GM21825 (cell line): ENCODE data around the gene ACTN1.

Experiments used
- ATAC-seq: cut with Tn5 transposase; IDR thresholded peaks from one replicate; pipeline ENCODE4 v1.9.1; 2021; ENCODE audit warnings: mild to moderate bottlenecking, moderate library complexity; ENCODE audit not compliant: unreplicated experiment

ACTN1 gene

DNA sequence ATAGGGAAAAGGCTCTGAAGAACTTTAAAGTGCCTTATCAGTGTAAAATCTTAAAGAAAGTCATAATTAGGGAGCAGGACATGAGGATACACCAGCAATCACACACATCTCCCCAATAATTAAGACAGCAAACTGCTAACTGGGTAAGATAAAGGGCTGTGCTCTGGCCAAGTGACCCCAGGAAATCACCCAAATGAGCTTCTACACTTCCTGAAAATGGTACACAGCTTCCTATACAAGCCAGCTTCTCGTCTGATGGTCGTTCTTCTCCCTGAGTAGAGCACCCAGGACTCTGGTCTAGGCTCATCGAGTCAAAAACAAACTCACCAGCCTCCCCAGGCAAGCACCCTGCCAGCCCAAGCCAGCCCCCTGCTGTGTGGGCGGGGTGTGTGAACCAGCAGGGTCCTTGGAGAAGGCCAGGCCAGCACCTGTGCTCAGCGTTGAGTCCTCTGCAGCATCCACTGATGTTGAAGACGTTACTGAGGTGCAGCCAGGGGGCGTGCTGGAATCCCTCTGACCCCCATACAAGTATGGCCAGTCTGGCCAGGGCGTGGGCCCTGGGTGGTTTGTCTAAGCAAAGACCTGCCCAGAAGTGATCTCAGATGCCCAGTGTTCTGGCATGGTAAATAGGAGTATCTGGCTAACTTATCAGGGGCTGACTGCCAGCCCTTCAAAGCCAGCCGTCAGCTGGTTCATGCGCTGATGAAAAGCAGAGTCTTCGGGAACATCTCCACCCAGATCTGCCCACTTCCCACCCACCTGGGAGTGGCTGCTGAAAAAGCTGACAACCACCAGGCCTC is 41.4 kb downstream of the ACTN1 start:
- ATAC-seq, result no peak

DNA sequence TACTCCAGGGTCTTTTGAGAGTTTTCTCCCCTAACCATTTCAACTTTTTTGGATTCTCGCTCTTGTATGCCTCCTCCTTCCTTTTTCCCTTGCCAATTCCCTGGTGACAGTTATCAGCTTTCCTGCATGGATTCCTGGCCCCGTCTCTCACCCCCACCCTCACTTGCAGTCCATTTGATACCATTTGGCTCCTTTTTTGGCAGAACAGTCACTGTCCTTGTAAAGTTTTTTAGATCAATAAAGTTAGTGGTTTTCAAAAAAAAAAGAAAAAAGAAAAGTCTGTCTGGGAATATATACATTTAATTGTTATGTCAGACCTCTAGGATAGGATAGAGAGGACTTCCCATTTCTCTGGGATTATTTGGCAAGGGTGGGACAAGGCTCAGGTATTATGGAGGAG is 42.1 kb downstream of the ACTN1 start:
- no peak for ATAC-seq

DNA sequence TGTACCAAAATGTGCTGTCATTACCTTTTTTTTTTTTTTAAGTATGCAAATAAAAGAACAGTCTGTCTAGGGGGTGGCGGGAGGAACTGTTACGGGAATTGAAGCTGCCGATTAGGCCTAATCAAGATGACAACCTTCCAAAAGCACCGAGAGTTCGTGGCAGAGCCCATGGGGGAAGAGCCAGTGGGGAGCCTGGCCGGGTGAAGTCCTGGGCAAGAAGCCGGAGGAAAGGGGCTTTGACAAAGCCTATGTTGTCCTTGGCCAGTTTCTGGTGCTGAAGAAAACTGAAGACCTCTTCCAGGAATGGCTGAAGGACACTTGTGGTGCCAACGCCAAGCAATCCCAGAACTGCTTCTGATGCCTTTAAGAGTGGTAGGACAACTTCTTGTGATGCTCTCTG is 42.6 kb downstream of the ACTN1 start:
- no peak for ATAC-seq

DNA sequence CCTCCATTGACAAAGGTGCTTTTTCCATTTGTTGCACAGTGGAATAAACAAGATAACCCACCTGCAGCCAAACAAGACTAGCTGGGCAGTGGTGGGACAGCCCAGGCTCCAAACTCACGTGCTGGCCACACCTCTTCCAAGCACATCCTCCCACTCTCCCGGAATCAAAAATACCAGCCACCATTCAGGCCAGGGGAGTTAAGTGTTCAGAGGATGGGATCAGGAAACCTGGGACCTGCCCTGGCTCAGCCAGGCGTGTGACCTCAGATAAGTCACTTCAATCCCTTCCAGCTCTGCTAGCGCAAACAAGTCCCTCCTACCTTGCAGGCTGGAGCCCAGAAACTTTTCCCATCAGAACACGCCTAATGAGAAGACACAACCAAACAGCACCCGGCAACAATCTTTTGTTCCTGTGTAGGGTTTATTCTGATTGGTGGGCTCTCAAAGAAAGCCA is 43.3 kb downstream of the ACTN1 start:
- ATAC-seq, result no peak

DNA sequence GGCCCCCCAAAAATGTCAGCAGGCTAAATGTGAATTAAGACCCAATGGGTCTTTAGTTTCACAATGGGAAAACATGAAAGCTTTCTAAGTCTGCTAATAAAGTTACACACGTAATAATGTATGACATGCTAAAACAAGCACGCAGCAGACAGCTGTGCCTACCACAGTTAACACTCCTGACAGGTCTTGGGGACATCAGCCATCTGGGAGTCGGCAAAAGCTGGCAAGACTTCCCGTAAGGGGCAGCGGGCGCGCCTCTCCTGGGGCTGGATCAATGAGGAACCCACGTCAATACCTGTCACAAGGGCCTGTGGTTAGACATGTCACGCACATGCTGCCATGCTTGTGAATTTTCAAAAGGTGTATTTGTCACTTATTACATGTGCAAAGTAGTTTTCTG is 45.0 kb downstream of the ACTN1 start:
- ATAC-seq, result no peak

DNA sequence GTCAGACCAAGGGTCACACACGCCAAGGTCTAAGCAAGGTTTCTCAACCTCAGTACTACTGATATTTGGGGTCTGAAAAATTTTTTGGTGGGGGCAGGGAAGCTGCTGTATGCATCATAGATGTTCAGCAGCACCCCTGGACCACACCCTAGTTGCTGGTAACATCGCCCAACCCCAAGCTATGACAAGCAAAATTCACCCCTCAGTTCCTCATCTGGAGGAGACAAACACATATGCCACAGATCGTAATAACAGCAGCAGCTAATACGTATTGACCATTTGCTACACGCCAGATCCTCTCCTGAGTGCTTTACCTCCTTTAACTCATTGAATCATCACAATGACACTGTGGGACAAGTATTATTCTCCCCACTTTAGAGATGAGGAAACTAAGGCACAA is 46.4 kb downstream of the ACTN1 start:
- ATAC-seq, result no peak

DNA sequence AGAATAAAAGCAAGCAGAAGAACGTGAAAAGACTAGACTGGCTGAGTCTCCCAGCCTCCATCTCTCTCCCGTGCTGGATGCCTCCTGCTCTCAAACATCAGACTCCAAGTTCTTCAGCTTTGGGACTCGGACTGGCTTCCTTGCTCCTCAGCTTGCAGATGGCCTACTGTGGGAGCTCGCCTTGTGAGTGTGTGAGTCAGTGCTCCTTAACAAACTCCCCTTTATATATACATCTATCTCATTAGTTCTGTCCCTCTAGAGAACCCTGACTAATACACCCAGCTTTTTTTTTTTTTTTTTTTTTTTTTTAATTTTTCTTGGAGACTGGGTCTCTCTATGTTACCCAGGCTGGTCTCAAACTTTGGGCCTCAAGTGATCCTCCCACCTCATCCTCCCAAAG is 46.9 kb downstream of the ACTN1 start:
- ATAC-seq, result no peak

DNA sequence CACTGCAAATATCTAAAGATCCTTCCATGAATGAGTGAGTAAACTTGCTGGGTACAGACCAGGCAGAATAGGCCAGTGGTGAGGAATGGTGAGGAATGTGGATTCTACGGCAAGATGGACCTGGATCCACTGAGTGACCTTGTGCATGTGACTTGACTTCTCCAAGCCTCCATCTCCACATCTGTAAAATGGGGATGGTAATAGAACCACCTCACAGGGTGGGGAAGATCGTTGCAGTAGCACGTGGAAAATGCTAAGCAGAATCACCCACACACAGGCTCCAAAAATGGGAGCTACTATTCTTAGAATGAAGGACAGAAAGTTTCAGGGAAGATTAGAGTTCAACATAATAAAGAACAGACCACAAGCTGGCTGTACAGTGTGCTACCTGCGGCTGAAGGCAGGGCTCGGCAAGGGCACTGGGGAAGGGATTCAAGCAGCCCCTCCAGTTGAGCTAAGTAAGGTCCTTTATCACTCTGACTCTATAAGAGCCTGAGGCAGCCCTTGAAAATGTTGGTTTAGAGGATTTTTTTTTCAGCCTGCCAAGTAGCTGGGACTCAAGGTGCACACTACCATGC is 47.5 kb downstream of the ACTN1 start:
- no peak for ATAC-seq

DNA sequence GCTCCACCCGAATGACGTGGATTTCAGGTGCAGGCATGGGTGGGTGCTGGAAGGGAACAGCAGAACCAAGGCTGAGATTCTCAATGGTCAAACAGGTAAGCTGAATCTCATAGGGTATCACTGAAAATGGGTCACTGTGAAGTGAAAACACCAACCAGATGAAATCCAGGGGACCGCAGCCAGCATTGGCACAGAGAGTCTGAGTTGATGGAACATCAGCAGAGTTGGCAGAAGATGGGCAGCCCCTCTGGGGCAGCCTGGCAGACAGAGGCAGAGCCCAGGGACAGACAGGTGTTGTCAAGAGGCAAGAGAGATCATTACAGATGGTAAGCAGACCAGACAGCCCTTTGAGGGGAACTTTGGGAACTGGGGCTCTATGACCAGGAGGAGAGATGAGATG is 48.0 kb downstream of the ACTN1 start:
- no peak for ATAC-seq

DNA sequence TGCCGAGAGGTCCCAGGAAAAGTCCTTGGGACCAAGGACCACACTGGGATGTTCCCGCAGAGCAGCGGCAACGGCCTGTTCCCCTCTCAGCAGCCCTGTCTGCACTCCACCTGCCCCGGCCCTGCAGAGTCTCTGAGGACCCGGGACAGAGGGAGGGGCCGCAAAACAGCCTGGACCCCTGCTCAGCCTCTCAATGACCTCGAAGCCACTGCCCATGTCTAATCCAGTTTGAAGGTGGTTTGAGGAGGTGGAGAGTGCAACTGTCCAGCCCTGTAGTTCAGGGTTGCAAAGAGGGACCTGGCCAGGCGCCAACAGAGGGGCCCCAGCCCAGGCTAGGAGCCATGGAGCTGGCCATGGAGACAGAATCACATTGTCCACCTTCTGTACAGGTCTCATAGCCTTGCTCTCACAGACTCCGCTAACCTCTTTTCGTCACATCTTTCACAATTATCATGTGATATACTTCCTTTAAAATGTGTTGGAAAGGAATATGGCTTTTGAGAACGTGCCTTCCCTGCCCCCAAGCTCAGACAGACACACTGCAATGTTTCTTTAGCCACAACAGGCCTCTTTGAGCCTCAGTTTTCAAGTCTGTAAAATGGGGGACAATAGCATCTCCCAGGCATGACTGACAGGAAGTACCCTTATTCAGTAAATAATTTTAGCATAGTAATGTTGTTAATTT is 49.3 kb downstream of the ACTN1 start:
- no peak for ATAC-seq

DNA sequence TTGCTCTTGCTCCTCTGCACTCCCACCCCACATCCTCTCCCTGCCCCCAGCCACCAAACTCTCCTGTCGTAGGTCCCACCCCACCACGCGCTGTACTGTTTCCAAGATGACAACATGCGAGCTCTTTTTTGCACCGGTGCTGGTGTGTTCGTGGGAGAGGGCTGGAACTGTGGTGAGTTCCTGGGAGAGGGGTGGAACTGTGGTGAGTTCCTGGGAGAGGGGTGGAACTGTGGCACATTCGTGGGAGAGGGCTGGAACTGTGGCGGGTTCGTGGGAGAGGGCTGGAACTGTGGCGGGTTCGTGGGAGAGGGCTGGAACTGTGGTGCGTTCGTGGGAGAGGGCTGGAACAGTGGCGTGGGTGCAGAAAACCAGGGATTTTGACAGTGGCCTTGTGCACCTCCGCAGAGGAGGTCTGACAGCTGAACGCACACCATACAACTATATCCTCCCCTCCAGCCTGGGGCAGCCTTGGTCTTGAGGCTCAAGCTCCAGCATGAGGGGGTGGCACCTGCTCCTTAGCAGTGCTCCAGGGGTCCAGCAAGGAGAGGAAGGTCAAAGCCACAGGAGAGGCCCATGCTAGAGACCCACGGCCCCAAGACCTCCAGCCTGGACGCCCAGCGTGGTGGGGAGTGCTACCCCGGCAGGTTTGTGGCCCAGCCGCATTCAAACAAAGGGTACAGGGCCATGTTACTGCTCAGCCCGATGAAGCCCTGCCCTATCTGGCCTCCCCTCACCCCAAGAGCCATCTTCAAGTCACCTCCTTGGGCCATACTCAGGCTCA is 50.1 kb downstream of the ACTN1 start:
- ATAC-seq, result no peak

DNA sequence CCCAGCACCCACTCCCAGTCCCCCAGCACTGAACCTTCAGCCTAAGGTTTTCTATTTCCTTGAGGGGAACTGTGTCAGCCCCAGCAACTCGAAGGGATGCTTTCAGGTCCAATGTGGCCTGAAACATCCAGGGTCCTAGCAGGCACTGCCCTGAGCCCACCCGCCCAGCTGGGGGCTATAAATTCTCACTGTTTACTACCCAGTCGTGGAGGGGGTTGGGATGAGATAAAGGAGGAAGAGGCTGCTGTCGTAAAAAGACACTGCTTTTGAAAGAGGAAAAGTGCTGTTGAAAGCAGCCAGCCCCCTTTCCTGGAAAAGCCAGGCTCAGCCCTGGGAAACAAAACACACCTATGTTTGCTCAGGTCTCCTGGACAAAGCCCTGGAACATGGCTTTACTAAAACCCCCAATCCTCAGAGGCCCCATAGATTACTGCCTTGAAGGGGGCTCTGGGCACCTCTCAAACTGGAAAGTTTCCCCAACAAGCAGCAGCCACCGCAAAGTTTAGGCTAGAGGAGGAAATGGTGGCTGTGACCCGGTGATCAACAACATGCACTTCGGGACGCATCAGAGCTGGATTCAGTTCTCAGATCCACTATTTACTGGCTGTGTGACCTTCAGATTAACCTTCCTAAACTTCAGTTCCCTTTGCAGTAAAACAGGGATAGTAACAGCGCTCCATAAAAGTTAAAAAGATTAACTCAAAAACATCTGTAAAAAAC is 51.0 kb downstream of the ACTN1 start:
- ATAC-seq, result no peak

DNA sequence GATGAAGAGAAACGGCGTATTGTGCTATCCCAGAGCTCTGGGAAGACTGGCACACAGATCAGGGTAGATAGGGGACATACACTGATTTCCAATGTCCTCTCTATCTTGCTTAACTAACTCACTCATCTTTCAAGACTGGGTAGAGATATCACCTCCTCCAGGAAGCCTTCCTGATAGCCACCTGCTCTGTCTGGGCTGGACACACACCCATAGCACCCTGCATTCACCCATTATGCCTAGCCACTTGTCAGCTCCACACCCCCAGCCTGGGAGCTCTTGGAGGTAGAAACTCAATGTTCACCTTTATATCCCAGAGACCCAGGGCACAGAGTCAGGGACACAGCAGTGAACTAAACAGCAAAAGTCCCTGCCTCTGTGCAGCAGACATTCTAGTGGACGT is 52.0 kb downstream of the ACTN1 start:
- no peak for ATAC-seq

DNA sequence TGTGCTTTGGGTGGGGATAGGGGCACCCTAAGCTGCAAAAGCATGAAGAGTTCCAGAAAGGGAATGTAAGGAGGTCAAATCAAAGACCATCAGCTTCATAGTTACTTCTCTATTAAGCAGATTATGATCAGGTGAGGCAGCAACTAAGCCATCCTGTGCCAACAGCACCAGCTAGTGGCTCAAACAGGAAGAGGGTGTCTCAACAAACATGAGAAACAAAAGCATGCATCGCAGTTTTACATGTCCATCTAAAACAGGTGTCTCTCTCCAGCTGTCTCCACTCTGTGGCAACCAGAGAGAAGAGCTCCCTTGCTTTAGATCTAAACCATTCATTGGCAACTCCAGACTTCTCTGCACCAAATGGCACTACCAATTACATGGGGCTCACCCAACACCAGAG is 52.9 kb downstream of the ACTN1 start:
- ATAC-seq, result no peak

DNA sequence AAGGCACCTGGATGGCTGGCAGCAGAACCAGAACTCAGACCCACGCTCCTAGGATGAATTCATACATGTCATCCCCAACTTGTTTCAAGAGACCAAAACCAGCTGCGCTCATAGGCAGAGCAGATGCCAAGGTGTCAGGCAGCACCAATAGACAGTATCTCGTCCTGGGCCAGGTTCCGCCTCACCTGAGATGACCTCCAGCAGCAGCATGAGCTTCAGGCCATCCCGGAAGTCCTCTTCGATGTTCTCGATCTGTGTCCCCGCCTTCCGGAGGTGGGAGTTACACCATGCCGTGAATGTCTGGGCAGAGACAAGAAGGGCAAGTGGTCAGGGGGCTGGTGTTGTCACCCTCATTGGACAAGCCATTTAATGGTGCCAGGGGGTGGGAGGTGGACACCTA is 53.7 kb downstream of the ACTN1 start:
- no peak for ATAC-seq

DNA sequence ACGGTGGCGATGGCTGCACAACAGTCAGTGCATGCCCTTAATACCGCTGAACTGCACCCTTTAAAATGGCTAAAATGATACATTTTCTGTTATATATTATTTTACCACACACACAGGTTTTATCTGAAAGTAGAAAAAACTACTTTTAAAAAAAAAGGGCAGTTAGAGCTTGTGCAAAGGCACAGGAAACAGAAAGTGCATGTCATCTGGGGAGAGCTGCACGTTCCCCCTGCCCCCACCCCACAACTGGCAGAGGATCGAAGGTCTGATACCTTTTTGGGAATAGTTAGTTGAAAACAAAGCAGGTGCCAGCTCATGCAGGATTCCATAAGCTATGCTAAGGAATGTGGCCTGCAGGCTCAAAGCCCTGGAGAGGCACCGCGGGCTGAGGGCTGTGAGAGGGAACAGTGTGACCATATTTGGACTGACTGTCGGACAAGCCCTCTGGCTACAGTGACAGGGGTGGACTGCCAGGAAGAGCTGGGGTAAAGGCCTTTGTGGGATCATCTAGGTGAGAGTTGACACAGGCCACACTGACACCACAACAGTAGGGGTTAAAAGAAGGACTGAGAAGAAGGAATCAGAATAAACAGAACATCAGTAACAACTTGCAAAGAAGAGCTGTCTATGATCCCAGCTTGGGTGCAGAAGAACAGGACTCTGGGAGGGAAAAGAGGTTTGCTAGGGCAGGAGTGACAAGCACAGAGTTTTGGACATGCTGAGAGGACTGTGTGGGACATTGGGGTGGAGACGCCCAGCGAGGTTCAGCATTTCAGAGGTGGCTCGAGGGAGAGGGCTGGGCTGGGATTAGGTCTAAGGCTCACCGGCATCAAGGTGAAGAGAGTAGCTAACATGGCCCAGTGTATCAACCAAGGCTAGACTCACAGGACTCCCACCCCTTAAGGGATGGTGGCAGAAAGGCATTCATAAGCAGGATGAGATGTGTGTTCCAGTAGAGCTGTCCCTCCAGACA is 54.6 kb downstream of the ACTN1 start:
- ATAC-seq, result no peak

DNA sequence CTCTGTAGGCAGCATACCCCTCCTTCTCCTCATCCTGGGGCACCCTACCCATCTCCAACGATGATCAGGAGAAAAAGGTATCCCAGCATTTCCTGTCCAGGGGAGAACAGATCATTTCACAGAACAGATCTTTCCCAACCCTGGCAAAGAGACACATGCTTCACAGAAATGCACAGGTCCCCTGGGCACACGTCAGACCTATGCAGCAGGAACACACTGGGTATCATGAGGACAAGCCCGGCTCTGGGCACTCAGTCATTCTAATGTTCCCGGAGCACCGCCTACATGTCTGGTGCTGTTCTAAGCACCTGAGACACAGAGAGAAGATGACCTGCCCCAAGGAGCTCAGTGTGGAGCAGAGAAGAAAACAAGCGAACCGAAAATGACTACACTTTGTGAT is 56.2 kb downstream of the ACTN1 start:
- ATAC-seq, result no peak

DNA sequence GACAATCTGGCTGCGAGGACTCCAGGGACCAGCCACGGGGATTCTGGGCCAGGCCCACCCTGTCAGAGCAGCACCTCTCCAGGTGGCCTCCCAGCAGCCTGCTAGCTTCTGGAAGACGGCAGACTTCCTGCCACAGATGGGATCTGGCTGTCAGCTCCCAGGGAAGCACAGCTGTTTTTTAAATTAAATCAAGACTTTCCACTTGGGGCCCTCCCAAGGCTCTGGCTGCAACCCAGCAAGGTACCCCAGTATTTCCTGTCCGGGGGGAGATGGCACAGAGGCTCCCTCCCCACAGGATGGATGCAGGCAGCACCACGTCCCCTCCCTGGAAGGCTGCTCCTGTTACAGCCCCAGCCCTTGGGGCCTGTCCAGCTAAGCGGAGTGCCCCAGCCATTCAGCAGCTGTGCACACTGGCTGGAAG is 56.9 kb downstream of the ACTN1 start:
- ATAC-seq, result no peak

DNA sequence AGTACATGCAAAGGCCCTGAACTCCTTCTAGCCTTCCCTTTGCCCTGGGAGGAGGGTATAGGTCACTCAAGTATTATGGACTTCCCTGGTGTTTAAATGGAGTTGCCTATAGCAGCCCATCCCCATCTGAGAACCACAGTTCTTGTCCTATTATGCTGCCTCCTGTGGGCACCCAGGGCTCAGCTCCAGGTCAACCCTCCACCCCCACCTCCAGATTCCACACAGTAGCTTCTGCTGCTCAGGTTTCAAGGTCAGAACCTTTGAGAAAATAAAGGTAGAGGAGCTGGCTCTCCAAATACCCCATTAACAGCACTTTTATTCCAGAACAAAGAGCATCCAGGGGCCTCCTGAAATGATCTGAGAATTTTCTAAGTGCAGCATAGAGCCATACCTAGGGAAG is 57.4 kb downstream of the ACTN1 start:
- ATAC-seq, result no peak

DNA sequence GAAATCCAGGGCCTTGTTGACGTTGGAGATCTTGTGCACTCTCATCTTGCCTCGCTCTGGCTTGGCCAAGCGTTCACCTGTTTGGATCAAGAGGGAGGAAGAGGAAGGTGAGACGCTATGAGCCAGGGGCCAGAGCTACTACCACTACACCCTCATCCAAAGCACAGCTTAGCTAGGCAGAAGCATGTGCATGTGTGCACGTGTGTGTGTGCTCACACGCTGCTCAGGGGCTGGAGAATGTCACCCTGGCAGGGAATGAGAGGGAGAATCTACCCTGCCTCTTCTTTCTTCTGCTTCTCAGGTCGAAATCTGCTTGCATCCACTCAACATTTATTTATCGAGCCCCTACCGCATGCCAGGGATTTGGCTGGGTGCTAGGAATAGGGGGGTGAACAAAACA is 58.1 kb downstream of the ACTN1 start:
- ATAC-seq, result no peak
